Stimulated activated effector memory CD8-positive, alpha-beta T cell treated with anti-CD3 and anti-CD28 coated beads, Interleukin-12 subunit alpha, Interleukin-12 subunit beta, amount 100 ng/mL, for 72 hours (primary cell): ENCODE data around the gene POLR3G.
A peak's percentile ranks its signal among the peaks of the same experiment; 100 is the strongest.

Experiments used
- ATAC-seq: fragments of 150-1000 bp; cut with Tn5 transposase; 2 replicates; pipeline ENCODE4 v1.10.0; 2021
- DNase-seq, 2 donors: peaks; one replicate each; pipeline ENCODE4 v3.0.0; 2021 to 2022; ENCODE audit warnings: low spot score in 2 of 2
- H3K27ac Mint-ChIP-seq: one replicate; pipeline ENCODE4 v1.8.0; 2022; ENCODE audit warnings: mild to moderate bottlenecking, mixed read lengths
- H3K36me3 Mint-ChIP-seq: one replicate; pipeline ENCODE4 v1.8.0; 2022; ENCODE audit warnings: mild to moderate bottlenecking, mixed read lengths
- H3K4me1 Mint-ChIP-seq: one replicate; pipeline ENCODE4 v1.8.0; 2022; ENCODE audit warnings: mixed read lengths
- H3K4me3 Mint-ChIP-seq: one replicate; pipeline ENCODE4 v1.8.0; 2022; ENCODE audit warnings: mild to moderate bottlenecking, mixed read lengths
- H3K9me3 Mint-ChIP-seq: one replicate; pipeline ENCODE4 v1.8.0; 2022; ENCODE audit warnings: mixed read lengths

The POLR3G gene

GRCh38 chr5:90474235-90475107 is at the start of gene POLR3G, which contains the start of gene MBLAC2:
Gene POLR3G, plus strand, starts transcription at chr5:90474864. Its CDS starts 10,704 bp downstream, at chr5:90485568.
Gene MBLAC2, minus strand, starts transcription at chr5:90474771. Its CDS starts 479 bp downstream, at chr5:90474292.
- Mint-ChIP-seq H3K9me3 (no peaks in the 10 kb centered on the region), H3K4me3 (peak within 1 kb of the TSS; percentile 97), H3K4me1 (peaks cover 41% of the 10 kb centered on the region), H3K36me3 (no peaks in the 10 kb centered on the region), H3K27ac (peak within 1 kb of the TSS; percentile 94)
- peak; percentile 76 to 92 for DNase-seq
- peak; percentile 91 for ATAC-seq

GRCh38 chr5:90434116-90434714 is 40.4 kb upstream of the POLR3G start:
- Mint-ChIP-seq H3K27ac (no peak overlapping the region), H3K9me3 (no peaks in the 10 kb centered on the region), H3K4me1 (no peaks in the 10 kb centered on the region), H3K36me3 (no peaks in the 10 kb centered on the region), H3K4me3 (no peak overlapping the region)
- ATAC-seq (peak; percentile 69), DNase-seq (peak; percentile 7 to 66)

- Mint-ChIP-seq H3K4me1 (peaks cover 5% of the 10 kb centered on the region), H3K4me3 (no peak overlapping the region), H3K27ac (no peak overlapping the region), H3K9me3 (no peaks in the 10 kb centered on the region), H3K36me3 (no peaks in the 10 kb centered on the region)
- ATAC-seq (no peak), DNase-seq (no peak)
Observed at GRCh38 chr5:90437663-90438062, 37.0 kb upstream of the POLR3G start.

GRCh38 chr5:90438100-90438499 is 36.6 kb upstream of the POLR3G start:
- H3K27ac Mint-ChIP-seq = peak overlapping the region; percentile 0
- no peak overlapping the region for H3K4me3 Mint-ChIP-seq
- H3K4me1 Mint-ChIP-seq = peaks cover 5% of the 10 kb centered on the region
- no peak for DNase-seq
- no peak for ATAC-seq
- no peaks in the 10 kb centered on the region for H3K9me3 Mint-ChIP-seq
- no peaks in the 10 kb centered on the region for H3K36me3 Mint-ChIP-seq

GRCh38 chr5:90440644-90441043 is 34.0 kb upstream of the POLR3G start:
- no peak overlapping the region for H3K27ac Mint-ChIP-seq
- H3K4me1 Mint-ChIP-seq = peaks cover 5% of the 10 kb centered on the region
- DNase-seq (no peak), ATAC-seq (no peak)
- no peaks in the 10 kb centered on the region for H3K36me3 Mint-ChIP-seq
- peak overlapping the region; percentile 64 for H3K4me3 Mint-ChIP-seq
- no peaks in the 10 kb centered on the region for H3K9me3 Mint-ChIP-seq

GRCh38 chr5:90446961-90447360 is 27.7 kb upstream of the POLR3G start:
- H3K4me3 Mint-ChIP-seq = no peak overlapping the region
- H3K9me3 Mint-ChIP-seq = no peaks in the 10 kb centered on the region
- ATAC-seq (no peak), DNase-seq (no peak)
- H3K27ac Mint-ChIP-seq = no peak overlapping the region
- H3K4me1 Mint-ChIP-seq = no peaks in the 10 kb centered on the region
- H3K36me3 Mint-ChIP-seq = no peaks in the 10 kb centered on the region

- no peak overlapping the region for H3K27ac Mint-ChIP-seq
- H3K4me1 Mint-ChIP-seq = no peaks in the 10 kb centered on the region
- H3K36me3 Mint-ChIP-seq = no peaks in the 10 kb centered on the region
- ATAC-seq (no peak), DNase-seq (no peak)
- H3K9me3 Mint-ChIP-seq = no peaks in the 10 kb centered on the region
- no peak overlapping the region for H3K4me3 Mint-ChIP-seq
Observed at GRCh38 chr5:90461288-90461687, 13.4 kb upstream of the POLR3G start.

- H3K4me1 Mint-ChIP-seq = peaks cover 41% of the 10 kb centered on the region
Observed at GRCh38 chr5:90472783-90473395, 1.8 kb upstream of the POLR3G start.

GRCh38 chr5:90473396-90474234 is 1.0 kb upstream of the POLR3G start:
- Mint-ChIP-seq H3K27ac (peak overlapping the region; percentile 94), H3K4me1 (peaks cover 41% of the 10 kb centered on the region), H3K9me3 (no peaks in the 10 kb centered on the region), H3K36me3 (no peaks in the 10 kb centered on the region), H3K4me3 (peak overlapping the region; percentile 97)
- peak; percentile 6 for ATAC-seq
- DNase-seq = peak; percentile 4 to 66

More at GRCh38 chr5:90472783-90473395, 1.8 kb upstream of the POLR3G start:
- Mint-ChIP-seq H3K4me3 (peak overlapping the region; percentile 97), H3K27ac (peak overlapping the region; percentile 94), H3K9me3 (no peaks in the 10 kb centered on the region), H3K36me3 (no peaks in the 10 kb centered on the region)
- ATAC-seq = no peak
- no peak for DNase-seq

- Mint-ChIP-seq H3K4me1 (peaks cover 41% of the 10 kb centered on the region), H3K9me3 (no peaks in the 10 kb centered on the region), H3K36me3 (no peaks in the 10 kb centered on the region), H3K4me3 (peak overlapping the region; percentile 97), H3K27ac (no peak overlapping the region)
- DNase-seq = no peak
- no peak for ATAC-seq
Observed at GRCh38 chr5:90475436-90475980, 844 bp downstream of the POLR3G start.

- no peaks in the 10 kb centered on the region for H3K36me3 Mint-ChIP-seq
- no peak overlapping the region for H3K27ac Mint-ChIP-seq
- no peak overlapping the region for H3K4me3 Mint-ChIP-seq
- peaks cover 35% of the 10 kb centered on the region for H3K4me1 Mint-ChIP-seq
- H3K9me3 Mint-ChIP-seq = no peaks in the 10 kb centered on the region
- no peak for DNase-seq
- no peak for ATAC-seq
Observed at GRCh38 chr5:90476391-90476790, 1.7 kb downstream of the POLR3G start.

- Mint-ChIP-seq H3K36me3 (no peaks in the 10 kb centered on the region), H3K9me3 (no peaks in the 10 kb centered on the region), H3K4me1 (peaks cover 35% of the 10 kb centered on the region), H3K4me3 (no peak overlapping the region), H3K27ac (no peak overlapping the region)
- DNase-seq (no peak), ATAC-seq (no peak)
Observed at GRCh38 chr5:90477073-90477472, 2.4 kb downstream of the POLR3G start.

- ATAC-seq = no peak
- Mint-ChIP-seq H3K9me3 (no peaks in the 10 kb centered on the region), H3K4me3 (no peak overlapping the region), H3K27ac (no peak overlapping the region), H3K4me1 (peaks cover 34% of the 10 kb centered on the region), H3K36me3 (no peaks in the 10 kb centered on the region)
- no peak for DNase-seq
Observed at GRCh38 chr5:90477621-90478215, 3.1 kb downstream of the POLR3G start.

GRCh38 chr5:90479611-90480385 is 5.1 kb downstream of the POLR3G start:
- no peak overlapping the region for H3K4me3 Mint-ChIP-seq
- H3K27ac Mint-ChIP-seq = no peak overlapping the region
- no peaks in the 10 kb centered on the region for H3K36me3 Mint-ChIP-seq
- ATAC-seq (no peak), DNase-seq (no peak)
- no peaks in the 10 kb centered on the region for H3K9me3 Mint-ChIP-seq
- peaks cover 16% of the 10 kb centered on the region for H3K4me1 Mint-ChIP-seq
